ENCODE data around the gene MACROH2A2.

GRCh38 chr10:70124415-70124814 lies 71.8 kb downstream of the MACROH2A2 start:
- TF ChIP-seq CTCF (IDR thresholded peaks at IDR 0.05) (no peak), EZH2 (IDR thresholded peaks at IDR 0.05; ENCODE audit: borderline replicate concordance, insufficient read depth, low read depth, low read length, poor library complexity, severe bottlenecking) (no peak)
